H9 (cell line): Measurements from ENCODE around the gene ATRN. TPM values are rescaled to one million over a fixed set of nuclear protein-coding genes. Genes with fewer than 3 reads are reported as not detected.

Experiments used
- DNase-seq: peaks from one replicate; pipeline ENCODE4 v3.0.0-alpha.2; 2017
- H2AFZ ChIP-seq: one replicate; pipeline ENCODE4 v1.6.1; 2013; ENCODE audit warnings: mild to moderate bottlenecking, low read length, control low read depth, moderate library complexity
- H2AK5ac ChIP-seq: 2 replicates; pipeline ENCODE4 v1.6.1; 2013; ENCODE audit warnings: low read length, control low read depth, mixed read lengths; ENCODE audit not compliant: insufficient read length
- H2BK120ac ChIP-seq: one replicate; pipeline ENCODE4 v1.6.1; 2013; ENCODE audit warnings: low read depth, mild to moderate bottlenecking, low read length, control low read depth, inconsistent platforms; ENCODE audit not compliant: poor library complexity, severe bottlenecking
- H2BK12ac ChIP-seq: 2 replicates; pipeline ENCODE4 v1.6.1; 2013; ENCODE audit warnings: low read length, control low read depth, mixed read lengths, low read depth; ENCODE audit not compliant: insufficient read length
- H2BK15ac ChIP-seq: 2 replicates; pipeline ENCODE4 v1.6.1; 2013; ENCODE audit warnings: low read depth, low read length, control low read depth
- H2BK20ac ChIP-seq: one replicate; pipeline ENCODE4 v1.6.1; 2013; ENCODE audit warnings: low read depth, mild to moderate bottlenecking, low read length, control low read depth, inconsistent platforms; ENCODE audit not compliant: poor library complexity, severe bottlenecking
- H2BK5ac ChIP-seq: 2 replicates; pipeline ENCODE4 v1.6.1; 2013; ENCODE audit warnings: low read length, control low read depth, mixed read lengths; ENCODE audit not compliant: insufficient read length
- H3K14ac ChIP-seq: 2 replicates; pipeline ENCODE4 v1.6.1; 2013; ENCODE audit warnings: low read length, control low read depth; ENCODE audit not compliant: insufficient read depth
- H3K18ac ChIP-seq: 2 replicates; pipeline ENCODE4 v1.6.1; 2013; ENCODE audit warnings: low read depth, mild to moderate bottlenecking, mixed read lengths, low read length, control low read depth; ENCODE audit not compliant: insufficient read length
- H3K23ac ChIP-seq: 2 replicates; pipeline ENCODE4 v1.6.1; 2013; ENCODE audit warnings: low read length, control low read depth, mixed read lengths, low read depth; ENCODE audit not compliant: insufficient read length
- H3K23me2 ChIP-seq: 2 replicates; pipeline ENCODE4 v1.6.1; 2013; ENCODE audit warnings: low read depth, mild to moderate bottlenecking, mixed read lengths, low read length, control low read depth; ENCODE audit not compliant: insufficient read length, poor library complexity, severe bottlenecking
- H3K27ac ChIP-seq: 2 replicates; pipeline ENCODE4 v1.5.1; 2013; ENCODE audit warnings: low read length, control low read depth, mixed read lengths, low read depth; ENCODE audit not compliant: insufficient read length
- H3K27me3 ChIP-seq: 2 replicates; pipeline ENCODE4 v1.6.1; 2013; ENCODE audit warnings: low read length, control low read depth, inconsistent platforms; ENCODE audit not compliant: insufficient read depth
- H3K4ac ChIP-seq: 2 replicates; pipeline ENCODE4 v1.6.1; 2013; ENCODE audit warnings: low read depth, mild to moderate bottlenecking, control low read depth, inconsistent platforms, low read length, moderate library complexity
- H3K4me1 ChIP-seq: 2 replicates; pipeline ENCODE4 v1.6.1; 2013; ENCODE audit warnings: low read length, control low read depth, inconsistent platforms; ENCODE audit not compliant: insufficient read depth
- H3K4me2 ChIP-seq: 2 replicates; pipeline ENCODE4 v1.6.1; 2013; ENCODE audit warnings: low read length, control low read depth, mixed read lengths; ENCODE audit not compliant: insufficient read length, insufficient read depth
- H3K56ac ChIP-seq: 2 replicates; pipeline ENCODE4 v1.6.1; 2013; ENCODE audit warnings: low read depth, mild to moderate bottlenecking, mixed read lengths, low read length, control low read depth; ENCODE audit not compliant: insufficient read length
- H3K79me1 ChIP-seq: 2 replicates; pipeline ENCODE4 v1.6.1; 2013; ENCODE audit warnings: low read depth, mild to moderate bottlenecking, moderate library complexity, low read length, control low read depth, inconsistent platforms; ENCODE audit not compliant: insufficient read depth, poor library complexity, severe bottlenecking
- H3K79me2 ChIP-seq: 2 replicates; pipeline ENCODE4 v1.6.1; 2013; ENCODE audit warnings: low read length, control low read depth, inconsistent platforms; ENCODE audit not compliant: insufficient read depth
- H3K9ac ChIP-seq: 2 replicates; pipeline ENCODE4 v1.6.1; 2013; ENCODE audit warnings: low read length, control low read depth, mixed read lengths; ENCODE audit not compliant: insufficient read length; ENCODE audit errors: extremely low read depth
- H3K9me3 ChIP-seq: one replicate; pipeline ENCODE4 v1.6.1; 2013; ENCODE audit warnings: low read depth, low read length, inconsistent platforms; ENCODE audit not compliant: control insufficient read depth
- H3T11ph ChIP-seq: one replicate; pipeline ENCODE4 v1.6.1; 2013; ENCODE audit warnings: mild to moderate bottlenecking, low read length, control low read depth, inconsistent platforms
- H4K20me1 ChIP-seq: one replicate; pipeline ENCODE4 v1.6.1; 2013; ENCODE audit not compliant: control insufficient read depth, insufficient read length, insufficient read depth
- H4K5ac ChIP-seq: 2 replicates; pipeline ENCODE4 v1.6.1; 2013; ENCODE audit warnings: low read depth, mild to moderate bottlenecking, mixed read lengths, low read length, control low read depth; ENCODE audit not compliant: insufficient read length
- H4K8ac ChIP-seq: replicated peaks from 2 replicates; pipeline ENCODE4 v1.6.1; 2013; ENCODE audit warnings: low read length, control low read depth, mixed read lengths, low read depth; ENCODE audit not compliant: insufficient read length
- H4K91ac ChIP-seq: 2 replicates; pipeline ENCODE4 v1.6.1; 2013; ENCODE audit warnings: low read depth, mild to moderate bottlenecking, moderate library complexity, mixed read lengths, low read length, control low read depth; ENCODE audit not compliant: insufficient read length
- H3K27ac Mint-ChIP-seq, 3 experiments: 2 replicates in 2 of 3; 3 replicates in 1 of 3; pipeline ENCODE4 v1.8.0; 2020 to 2021; ENCODE audit warnings: mixed read lengths in 3 of 3, mild to moderate bottlenecking in 1 of 3, moderate library complexity in 1 of 3
- H3K27me3 Mint-ChIP-seq: 2 replicates; pipeline ENCODE4 v1.8.0; 2021; ENCODE audit warnings: low read depth, mild to moderate bottlenecking, moderate library complexity, mixed read lengths
- H3K36me3 Mint-ChIP-seq, 3 experiments: 2 replicates in 2 of 3; 3 replicates in 1 of 3; pipeline ENCODE4 v1.8.0; 2020 to 2021; ENCODE audit warnings: low read depth in 3 of 3, mixed read lengths in 3 of 3; ENCODE audit not compliant: insufficient read depth in 1 of 3
- H3K4me1 Mint-ChIP-seq, 2 experiments: 2 replicates each; pipeline ENCODE4 v1.8.0; 2020; ENCODE audit warnings: mixed read lengths in 2 of 2
- H3K4me3 Mint-ChIP-seq, 2 experiments: 2 replicates in 1 of 2; 3 replicates in 1 of 2; pipeline ENCODE4 v1.8.0; 2020 to 2021; ENCODE audit warnings: mild to moderate bottlenecking in 2 of 2, mixed read lengths in 2 of 2, moderate library complexity in 1 of 2
- H3K9me3 Mint-ChIP-seq, 2 experiments: 2 replicates in 1 of 2; 3 replicates in 1 of 2; pipeline ENCODE4 v1.8.0; 2020; ENCODE audit warnings: mild to moderate bottlenecking in 2 of 2, mixed read lengths in 2 of 2, moderate library complexity in 1 of 2
- WGBS: extraction: QIAGEN DNeasy Blood & Tissue Kit; methylation state at CpG from one replicate; pipeline ENCODE4 v1.1.7; 2013; ENCODE audit warnings: missing lambda C conversion rate, low lambda C conversion rate, mixed read lengths; ENCODE audit not compliant: insufficient read length; ENCODE audit errors: extremely low coverage; 5-methylcytosine and 5-hydroxymethylcytosine counted together
- total RNA-seq: library from RNA; stranded (reverse); gene quantifications from 2 replicates; pipeline ENCODE4 v1.2.1, GENCODE V29; 2021
- TF ChIP-seq, protein P1 (sequence below): fragments of 200-600 bp; sonication (generic); conservative IDR thresholded peaks from 3 replicates; pipeline ENCODE4 v1.8.0; 2021; ENCODE audit warnings: antibody characterized with exemption, mild to moderate bottlenecking

ATRN gene
- total RNA-seq, 1 experiment from 2014 or later: 23.1 TPM

- WGBS: no CpG with 5 or more reads among the region's 2 CpGs
Measured at GRCh38 chr20:3447321-3447720, 23.5 kb upstream of the ATRN start.

More at GRCh38 chr20:3447321-3447720, 23.5 kb upstream of the ATRN start:
- no peaks in the 10 kb centered on the region for H3K79me1 ChIP-seq
- no peak overlapping the region for H2BK120ac ChIP-seq
- no peaks in the 10 kb centered on the region for H3K23me2 ChIP-seq
- H3K4ac ChIP-seq: no peak overlapping the region
- H3K27ac ChIP-seq: no peak overlapping the region
- H3K27me3 ChIP-seq: no peaks in the 10 kb centered on the region
- H4K91ac ChIP-seq: no peak overlapping the region
- no peak overlapping the region; a peak in 1 of 7 replicates for H3K27ac Mint-ChIP-seq
- H3K56ac ChIP-seq: no peak overlapping the region
- H2BK20ac ChIP-seq: no peak overlapping the region
- no peak overlapping the region for H3K18ac ChIP-seq
- H3K9ac ChIP-seq: no peak overlapping the region
- no peaks in the 10 kb centered on the region for H3K36me3 Mint-ChIP-seq
- no peak overlapping the region for H2BK5ac ChIP-seq
- TF ChIP-seq, protein P1, sequence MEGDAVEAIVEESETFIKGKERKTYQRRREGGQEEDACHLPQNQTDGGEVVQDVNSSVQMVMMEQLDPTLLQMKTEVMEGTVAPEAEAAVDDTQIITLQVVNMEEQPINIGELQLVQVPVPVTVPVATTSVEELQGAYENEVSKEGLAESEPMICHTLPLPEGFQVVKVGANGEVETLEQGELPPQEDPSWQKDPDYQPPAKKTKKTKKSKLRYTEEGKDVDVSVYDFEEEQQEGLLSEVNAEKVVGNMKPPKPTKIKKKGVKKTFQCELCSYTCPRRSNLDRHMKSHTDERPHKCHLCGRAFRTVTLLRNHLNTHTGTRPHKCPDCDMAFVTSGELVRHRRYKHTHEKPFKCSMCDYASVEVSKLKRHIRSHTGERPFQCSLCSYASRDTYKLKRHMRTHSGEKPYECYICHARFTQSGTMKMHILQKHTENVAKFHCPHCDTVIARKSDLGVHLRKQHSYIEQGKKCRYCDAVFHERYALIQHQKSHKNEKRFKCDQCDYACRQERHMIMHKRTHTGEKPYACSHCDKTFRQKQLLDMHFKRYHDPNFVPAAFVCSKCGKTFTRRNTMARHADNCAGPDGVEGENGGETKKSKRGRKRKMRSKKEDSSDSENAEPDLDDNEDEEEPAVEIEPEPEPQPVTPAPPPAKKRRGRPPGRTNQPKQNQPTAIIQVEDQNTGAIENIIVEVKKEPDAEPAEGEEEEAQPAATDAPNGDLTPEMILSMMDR: no peak
- no peaks in the 10 kb centered on the region for H3K79me2 ChIP-seq
- H3K4me1 Mint-ChIP-seq: peaks cover 6 to 13% of the 10 kb centered on the region in 2 experiments
- no peak overlapping the region for H2BK12ac ChIP-seq
- no peak overlapping the region for H2AK5ac ChIP-seq
- H3K4me1 ChIP-seq: no peaks in the 10 kb centered on the region
- no peak for DNase-seq
- H4K20me1 ChIP-seq: no peaks in the 10 kb centered on the region
- no peaks in the 10 kb centered on the region; the same call in 1 of the 2 replicates for H3K27me3 Mint-ChIP-seq
- no peak overlapping the region for H4K5ac ChIP-seq
- no peak overlapping the region for H2BK15ac ChIP-seq
- H3T11ph ChIP-seq: no peak overlapping the region
- H3K9me3 ChIP-seq: no peaks in the 10 kb centered on the region
- no peak overlapping the region for H3K23ac ChIP-seq
- no peak overlapping the region for H3K4me2 ChIP-seq
- H3K4me3 Mint-ChIP-seq: no peak overlapping the region
- H3K9me3 Mint-ChIP-seq: no peaks in the 10 kb centered on the region
- no peak overlapping the region for H4K8ac ChIP-seq
- H3K14ac ChIP-seq: no peak overlapping the region
- H2AFZ ChIP-seq: no peak overlapping the region
